Naive thymus-derived CD4-positive, alpha-beta T cell (primary cell): Measurements from ENCODE around the gene UBQLN4. TPM values are rescaled to one million over a fixed set of nuclear protein-coding genes. Genes with fewer than 3 reads are reported as not detected.

ENCODE experiments used
- ATAC-seq: fragments of 150-1000 bp; cut with Tn5 transposase; 2 replicates; pipeline ENCODE4 v1.10.0; 2021; ENCODE audit warnings: mild to moderate bottlenecking, moderate library complexity
- CTCF ChIA-PET: fragments of 350-600 bp; sonication (Branson Sonifier 250); formaldehyde crosslinking; loops from one replicate; lab custom pipeline; 2021; ENCODE audit warnings: antibody characterized with exemption; lab: Charles Lee
- POLR2A ChIA-PET: fragments of 350-600 bp; sonication (Branson Sonifier 250); formaldehyde crosslinking; loops from one replicate; lab custom pipeline; 2021; ENCODE audit warnings: antibody characterized with exemption, inconsistent platforms; lab: Charles Lee
- DNase-seq, 9 donors: peaks; one replicate each; pipeline versions ENCODE4 v3.0.0 to v3.0.0-alpha.2; 2020 to 2022; ENCODE audit warnings: mixed read lengths in 1 of 9
- H3K27ac ChIP-seq: one replicate; pipeline ENCODE4 v1.7.0; 2013; ENCODE audit warnings: mild to moderate bottlenecking, low read depth, low read length, moderate library complexity
- H3K27me3 ChIP-seq, 2 donors: one replicate each; pipeline ENCODE4 v1.7.0; 2013; ENCODE audit warnings: low read length in 2 of 2, mild to moderate bottlenecking in 2 of 2, moderate library complexity in 2 of 2; ENCODE audit not compliant: control insufficient read depth in 2 of 2, insufficient read depth in 2 of 2
- H3K36me3 ChIP-seq, 3 experiments: 1 replicate in 2 of 3; 2 replicates in 1 of 3; pipeline ENCODE4 v1.7.0; 2013; ENCODE audit warnings: low read length in 3 of 3, mild to moderate bottlenecking in 3 of 3, moderate library complexity in 1 of 3; ENCODE audit not compliant: insufficient read depth in 3 of 3, control insufficient read depth in 2 of 3
- H3K4me1 ChIP-seq, 2 donors: one replicate each; pipeline ENCODE4 v1.7.0; 2013; ENCODE audit warnings: low read length in 2 of 2, mild to moderate bottlenecking in 2 of 2, moderate library complexity in 1 of 2; ENCODE audit not compliant: control insufficient read depth in 2 of 2, insufficient read depth in 2 of 2
- H3K4me3 ChIP-seq: 2 replicates; pipeline ENCODE4 v1.7.0; 2013; ENCODE audit warnings: mild to moderate bottlenecking, low read length
- H3K9me3 ChIP-seq, 3 experiments: 1 replicate in 2 of 3; 2 replicates in 1 of 3; pipeline ENCODE4 v1.7.0; 2013; ENCODE audit warnings: low read length in 3 of 3; ENCODE audit not compliant: control insufficient read depth in 2 of 3
- H3K27ac Mint-ChIP-seq, 9 donors: one replicate each; pipeline ENCODE4 v1.8.0; 2020 to 2022; ENCODE audit warnings: mixed read lengths in 9 of 9, mild to moderate bottlenecking in 8 of 9, moderate library complexity in 5 of 9, inconsistent platforms in 2 of 9
- H3K27me3 Mint-ChIP-seq, 5 donors: one replicate each; pipeline ENCODE4 v1.8.0; 2021 to 2022; ENCODE audit warnings: mixed read lengths in 5 of 5, mild to moderate bottlenecking in 1 of 5
- H3K36me3 Mint-ChIP-seq, 5 donors: one replicate each; pipeline ENCODE4 v1.8.0; 2020 to 2022; ENCODE audit warnings: mixed read lengths in 5 of 5, mild to moderate bottlenecking in 3 of 5, inconsistent platforms in 1 of 5
- H3K4me1 Mint-ChIP-seq, 7 donors: one replicate each; pipeline ENCODE4 v1.8.0; 2020 to 2022; ENCODE audit warnings: mixed read lengths in 7 of 7, mild to moderate bottlenecking in 3 of 7, inconsistent platforms in 1 of 7
- H3K4me3 Mint-ChIP-seq, 10 donors: one replicate each; pipeline ENCODE4 v1.8.0; 2020 to 2022; ENCODE audit warnings: mild to moderate bottlenecking in 10 of 10, mixed read lengths in 10 of 10, moderate library complexity in 6 of 10, inconsistent platforms in 2 of 10
- H3K9me3 Mint-ChIP-seq, 11 donors: one replicate each; pipeline ENCODE4 v1.8.0; 2020 to 2022; ENCODE audit warnings: mixed read lengths in 11 of 11, mild to moderate bottlenecking in 4 of 11, inconsistent platforms in 1 of 11, moderate library complexity in 1 of 11
- intact Hi-C, 2 donors: fragments of 100-400 bp; cut with micrococcal nuclease; formaldehyde crosslinking; loops; one replicate each; pipeline ENCODE4 v1.15.1; 2023
- polyA plus RNA-seq, 2 donors: library from polyadenylated mRNA; unstranded; fragments of 300-500 nt; fragmentation: Illumina TruSeq; gene quantifications; one replicate each; pipeline ENCODE4 v1.2.3, GENCODE V29; 2021
- total RNA-seq, 6 experiments: library from RNA in 5 of 6; stranded (reverse) in 5 of 6; gene quantifications; 1 replicate in 5 of 6; 2 replicates in 1 of 6; pipeline ENCODE4 v1.2.3 and lab custom pipeline; 2021 to 2026

Gene UBQLN4
- total and polyA plus RNA-seq, 7 experiments from 2014 or later = 6.7 to 37.6 (median 18.6) TPM

DNA sequence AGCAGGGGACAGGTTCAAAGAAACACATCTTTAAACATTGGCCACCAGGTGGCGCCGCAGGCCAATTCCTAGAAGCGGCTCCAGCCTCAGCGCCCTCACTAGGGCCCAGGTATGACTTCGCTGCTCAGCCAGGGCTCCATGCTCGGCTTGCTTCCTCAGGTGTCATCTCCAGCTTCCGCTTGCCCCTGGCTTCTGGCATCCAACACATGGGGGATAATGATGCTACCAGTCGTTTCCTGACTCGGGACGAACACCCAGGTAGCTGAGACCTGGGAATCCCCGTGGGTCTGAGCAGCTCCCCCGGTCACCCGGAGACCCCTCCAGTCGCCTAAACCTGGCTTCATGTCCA lies 37.2 kb upstream of the UBQLN4 start:
- POLR2A ChIA-PET = interaction anchor here (1.1 to 3.7 kb wide), 2 partner anchors 9 to 38 kb away, joined by 3 to 24 read pairs; no protein-coding TSS in a partner anchor
- Mint-ChIP-seq H3K36me3 (no peaks in the 10 kb centered on the region), H3K27ac (peak overlapping the region in 5 of 9 donors; percentile 3 to 76 (median 40)), H3K27me3 (peaks cover 5 to 57% (median 19%) of the 10 kb centered on the region in 5 donors), H3K4me3 (no peak overlapping the region), H3K4me1 (peaks cover 5 to 13% (median 9%) of the 10 kb centered on the region in 7 donors), H3K9me3 (no peaks in the 10 kb centered on the region)
- H3K27ac ChIP-seq = no peak overlapping the region
- H3K36me3 ChIP-seq = no peaks in the 10 kb centered on the region
- DNase-seq = peak; percentile 69 to 86 (median 82)
- peak; percentile 97 for ATAC-seq
- no peaks in the 10 kb centered on the region for H3K9me3 ChIP-seq
- no peak overlapping the region for H3K4me3 ChIP-seq
- CTCF ChIA-PET = interaction anchor here (0.6 to 20.3 kb wide), 10 partner anchors 10 to 247 kb away, joined by 3 to 340 read pairs (median 4); partner anchors contain the start of gene LMNA
- no peaks in the 10 kb centered on the region for H3K27me3 ChIP-seq
- peaks cover 2 to 4% of the 10 kb centered on the region in 2 donors for H3K4me1 ChIP-seq
- intact Hi-C loops = loop anchor here (1.0 to 5.0 kb wide), 5 partner anchors 16 to 356 kb away; no protein-coding TSS in a partner anchor

DNA sequence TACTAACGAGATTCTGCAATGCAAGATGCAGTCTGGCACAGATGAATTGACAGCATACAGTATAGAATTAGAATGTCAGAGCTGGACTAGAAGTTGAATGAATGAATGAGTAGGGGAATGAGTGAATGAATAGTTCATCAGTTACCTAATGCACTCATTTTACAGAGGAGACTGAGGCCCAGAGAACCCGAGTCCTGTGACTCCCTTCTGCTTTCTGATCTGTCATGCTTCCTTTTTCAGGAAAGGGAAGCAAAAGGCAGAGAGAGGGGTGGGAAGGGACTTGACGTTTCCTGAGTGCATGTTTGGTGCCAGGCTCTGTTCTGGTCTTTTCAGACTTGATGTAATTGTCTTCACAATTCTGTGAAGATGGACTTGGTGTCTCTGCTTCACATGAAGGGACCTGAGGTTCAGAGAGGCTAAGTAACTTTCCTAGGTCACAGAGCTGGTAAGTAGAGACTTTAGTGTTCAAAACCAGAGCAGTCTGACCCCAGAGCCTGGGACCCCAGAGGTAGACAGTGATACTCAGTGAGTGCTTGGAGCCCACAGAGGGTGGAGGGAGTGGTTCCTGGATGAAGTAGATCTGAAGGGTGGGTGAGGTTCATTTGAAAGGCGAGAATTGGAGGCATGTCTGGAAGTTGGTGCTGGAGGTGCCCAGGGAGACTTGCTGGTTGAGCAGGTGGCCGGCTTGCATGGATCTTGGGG lies 36.7 kb upstream of the UBQLN4 start:
- POLR2A ChIA-PET = interaction anchor here (1.1 to 3.7 kb wide), 2 partner anchors 10 to 39 kb away, joined by 3 to 24 read pairs; no protein-coding TSS in a partner anchor
- no peak overlapping the region for H3K27ac ChIP-seq

DNA sequence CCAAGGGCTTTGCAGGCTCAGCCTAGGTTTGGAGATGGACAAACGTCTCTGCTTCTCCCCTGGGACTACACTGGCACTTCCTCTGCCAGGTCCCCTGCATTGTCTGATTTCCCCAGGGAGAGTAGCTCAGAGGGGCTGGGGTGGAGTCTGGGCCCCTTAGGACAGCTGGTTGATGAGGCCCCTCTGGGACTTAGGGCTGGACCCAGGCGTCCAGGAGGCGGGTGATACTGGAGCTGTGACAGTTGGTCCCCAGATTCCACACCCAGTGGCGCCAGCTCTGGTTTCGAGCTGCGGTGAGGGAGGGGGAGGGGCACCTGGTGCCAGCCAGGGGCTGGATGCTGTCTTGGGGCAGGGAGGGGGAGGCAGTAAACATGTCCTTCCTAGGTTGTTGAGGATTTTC lies 36.1 kb upstream of the UBQLN4 start:
- intact Hi-C loops = loop anchor here (1.0 to 5.0 kb wide), 5 partner anchors 17 to 358 kb away; no protein-coding TSS in a partner anchor
- Histone ChIP-seq H3K4me3 (no peak overlapping the region), H3K27ac (no peak overlapping the region), H3K4me1 (no peaks in the 10 kb centered on the region), H3K9me3 (no peaks in the 10 kb centered on the region), H3K27me3 (peaks cover 2 to 7% of the 10 kb centered on the region in 2 donors), H3K36me3 (no peaks in the 10 kb centered on the region)
- Mint-ChIP-seq H3K36me3 (no peaks in the 10 kb centered on the region), H3K4me1 (peaks cover 0 to 8% (median 6%) of the 10 kb centered on the region in 7 donors), H3K27ac (peak overlapping the region in 1 of 9 donors; percentile 38), H3K9me3 (no peaks in the 10 kb centered on the region), H3K4me3 (no peak overlapping the region), H3K27me3 (peaks cover 14 to 65% (median 28%) of the 10 kb centered on the region in 5 donors)
- POLR2A ChIA-PET = interaction anchor here (3.7 kb wide), 1 partner anchor 40 kb away, joined by 24 read pairs; no protein-coding TSS in a partner anchor
- CTCF ChIA-PET = interaction anchor here (0.6 to 20.3 kb wide), 8 partner anchors 9 to 137 kb away, joined by 3 to 340 read pairs (median 4); no protein-coding TSS in a partner anchor
- ATAC-seq (no peak), DNase-seq (no peak)

More for the DNA sequence above, 36.7 kb upstream of the UBQLN4 start:
- Mint-ChIP-seq H3K27me3 (peaks cover 8 to 63% (median 24%) of the 10 kb centered on the region in 5 donors), H3K4me3 (no peak overlapping the region), H3K36me3 (no peaks in the 10 kb centered on the region), H3K9me3 (no peaks in the 10 kb centered on the region), H3K4me1 (peaks cover 0 to 10% (median 7%) of the 10 kb centered on the region in 7 donors), H3K27ac (peak overlapping the region in 4 of 9 donors; percentile 3 to 70 (median 24))
- no peak overlapping the region for H3K4me3 ChIP-seq
- CTCF ChIA-PET = interaction anchor here (0.6 to 20.3 kb wide), 11 partner anchors 8 to 247 kb away, joined by 3 to 340 read pairs (median 3); partner anchors contain the start of gene LMNA
- intact Hi-C loops = loop anchor here (1.0 to 5.0 kb wide), 5 partner anchors 17 to 357 kb away; no protein-coding TSS in a partner anchor
- no peaks in the 10 kb centered on the region for H3K9me3 ChIP-seq
- peaks cover 0 to 3% of the 10 kb centered on the region in 2 donors for H3K27me3 ChIP-seq
- DNase-seq = no peak
- no peaks in the 10 kb centered on the region for H3K36me3 ChIP-seq
- H3K4me1 ChIP-seq = no peaks in the 10 kb centered on the region
- ATAC-seq = peak; percentile 55

DNA sequence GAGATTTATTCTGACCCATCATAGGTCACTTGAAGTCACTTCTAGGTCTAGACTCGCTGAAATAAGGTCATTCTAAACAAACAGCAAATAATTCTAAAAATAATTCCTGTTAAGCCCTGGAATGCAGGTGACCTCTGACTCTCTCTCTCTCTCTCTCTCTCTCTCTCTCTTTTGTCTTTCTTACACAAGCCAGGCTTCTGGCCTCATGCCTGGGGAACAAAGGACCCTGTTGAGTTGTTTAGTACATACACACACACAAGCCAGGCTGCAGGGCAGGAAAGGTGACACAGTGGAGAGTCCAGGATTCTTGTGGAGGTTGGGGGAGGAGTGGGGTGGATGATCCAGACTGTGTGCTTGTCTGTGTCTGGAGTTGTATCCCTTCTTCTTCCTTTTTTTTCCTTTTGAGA lies 32.7 kb upstream of the UBQLN4 start:
- Histone ChIP-seq H3K9me3 (no peaks in the 10 kb centered on the region), H3K27me3 (peaks cover 3 to 9% of the 10 kb centered on the region in 2 donors), H3K4me3 (no peak overlapping the region), H3K4me1 (peaks cover 3 to 5% of the 10 kb centered on the region in 2 donors), H3K36me3 (no peaks in the 10 kb centered on the region), H3K27ac (no peak overlapping the region)
- ATAC-seq (no peak), DNase-seq (no peak)
- H3K9me3 Mint-ChIP-seq = no peaks in the 10 kb centered on the region
- H3K27ac Mint-ChIP-seq = no peak overlapping the region
- POLR2A ChIA-PET = no interaction called here
- CTCF ChIA-PET = interaction anchor here (20.3 kb wide), 1 partner anchor 40 kb away, joined by 340 read pairs; no protein-coding TSS in a partner anchor
- peak overlapping the region in 1 of 10 donors; percentile 29 for H3K4me3 Mint-ChIP-seq
- intact Hi-C loops = no loop called here
- peaks cover 26 to 75% (median 37%) of the 10 kb centered on the region in 5 donors for H3K27me3 Mint-ChIP-seq
- peaks cover 8 to 18% (median 11%) of the 10 kb centered on the region in 7 donors for H3K4me1 Mint-ChIP-seq
- H3K36me3 Mint-ChIP-seq = no peaks in the 10 kb centered on the region

DNA sequence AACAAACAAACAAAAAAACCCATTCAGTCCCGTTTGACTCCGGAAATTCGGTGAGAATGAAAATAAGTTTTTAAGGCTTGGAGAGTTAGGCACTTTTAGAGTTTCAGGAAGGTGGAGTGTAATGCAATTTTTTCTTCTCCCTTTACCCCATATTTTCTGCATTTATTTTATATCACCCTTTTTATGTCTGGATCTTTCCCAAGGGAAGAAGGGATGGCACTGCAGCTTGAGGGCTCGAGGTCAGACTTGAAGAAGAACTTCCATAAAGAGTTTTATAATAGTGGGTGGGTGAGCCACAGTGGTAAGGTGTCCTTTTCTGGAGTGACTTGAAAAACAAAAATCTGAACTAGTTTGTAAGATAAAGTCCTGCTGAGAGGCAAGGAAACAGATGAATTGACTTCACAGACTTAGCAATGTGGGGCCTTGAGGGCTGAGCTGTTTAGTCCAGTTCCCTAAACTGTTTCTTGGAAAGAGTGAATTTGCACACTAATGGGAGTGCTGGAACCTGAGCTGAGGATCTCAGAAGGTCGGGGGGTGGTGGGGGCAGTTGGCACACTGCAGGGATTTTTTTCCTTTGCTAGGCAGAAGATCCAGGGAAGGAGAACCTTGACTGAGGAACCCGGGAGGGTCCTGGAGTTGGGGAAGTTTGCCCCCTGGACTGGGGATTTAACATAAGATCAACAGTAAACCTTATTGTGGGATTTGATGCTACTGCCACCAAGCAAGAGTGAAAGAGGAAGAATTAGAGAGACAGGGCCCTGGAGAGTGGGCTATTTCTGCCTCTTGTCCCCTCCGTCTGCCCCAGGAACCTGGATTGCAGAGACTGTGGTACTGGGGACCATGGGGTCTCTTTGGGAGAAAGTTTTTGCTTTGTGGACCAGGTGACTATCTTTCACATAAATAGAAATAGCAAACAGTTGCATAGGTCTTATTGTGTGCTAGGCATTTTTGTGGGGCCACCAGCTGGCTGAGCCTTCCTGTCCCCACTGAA lies 30.5 kb upstream of the UBQLN4 start:
- H3K27ac Mint-ChIP-seq = peak overlapping the region in 2 of 9 donors; percentile 8 to 39
- intact Hi-C loops = no loop called here
- POLR2A ChIA-PET = interaction anchor here (0.7 kb wide), 1 partner anchor 13 kb away, joined by 4 read pairs; no protein-coding TSS in a partner anchor

More for the DNA sequence above, 30.5 kb upstream of the UBQLN4 start:
- DNase-seq (no peak), ATAC-seq (no peak)
- H3K4me1 ChIP-seq = peaks cover 3 to 5% of the 10 kb centered on the region in 2 donors
- H3K27ac ChIP-seq = no peak overlapping the region
- H3K27me3 ChIP-seq = peaks cover 3 to 9% of the 10 kb centered on the region in 2 donors
- H3K9me3 ChIP-seq = no peaks in the 10 kb centered on the region
- H3K4me1 Mint-ChIP-seq = peaks cover 0 to 14% (median 6%) of the 10 kb centered on the region in 7 donors
- peaks cover 21 to 80% (median 31%) of the 10 kb centered on the region in 5 donors for H3K27me3 Mint-ChIP-seq
- CTCF ChIA-PET = interaction anchor here (0.5 to 0.7 kb wide), 5 partner anchors 46 to 358 kb away, joined by 3 to 5 read pairs (median 3); no protein-coding TSS in a partner anchor
- H3K36me3 ChIP-seq = no peaks in the 10 kb centered on the region
- H3K4me3 Mint-ChIP-seq = peak overlapping the region; percentile 41 to 91 (median 80)
- H3K4me3 ChIP-seq = no peak overlapping the region
- no peaks in the 10 kb centered on the region for H3K36me3 Mint-ChIP-seq
- no peaks in the 10 kb centered on the region for H3K9me3 Mint-ChIP-seq
